SH-SY5Y (cell line): ENCODE data around the gene IL15RA.

Experiments
- GATA2 ChIP-seq: IDR thresholded peaks from 2 replicates; pipeline ENCODE4 v1.6.1; 2011; ENCODE audit warnings: mild to moderate bottlenecking, low read depth, low read length
- GATA3 ChIP-seq: IDR thresholded peaks from 2 replicates; pipeline ENCODE4 v1.6.1; 2011; ENCODE audit warnings: low read depth, mild to moderate bottlenecking, low read length, moderate library complexity

Gene IL15RA

DNA sequence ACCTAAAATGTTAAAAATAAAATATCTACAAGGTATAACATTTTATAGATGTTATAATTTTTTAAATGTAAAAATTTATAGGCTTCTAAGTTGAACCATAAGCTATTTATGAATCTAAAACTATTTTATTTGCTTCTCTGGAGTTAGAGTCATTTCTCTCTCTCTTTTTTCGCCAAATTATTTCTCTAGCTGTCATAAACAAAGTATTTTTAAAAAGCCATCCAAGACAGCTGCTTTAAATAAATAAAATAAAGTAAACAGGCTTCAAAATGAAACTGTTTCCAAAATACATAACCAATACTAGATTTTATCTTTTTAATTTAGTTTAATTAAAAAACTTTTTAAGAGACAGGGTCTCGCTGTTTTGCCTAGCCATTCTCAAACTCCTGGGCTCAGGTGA lies 12.4 kb upstream of the IL15RA start:
- no peak for TF ChIP-seq GATA2
- TF ChIP-seq GATA3, result no peak

DNA sequence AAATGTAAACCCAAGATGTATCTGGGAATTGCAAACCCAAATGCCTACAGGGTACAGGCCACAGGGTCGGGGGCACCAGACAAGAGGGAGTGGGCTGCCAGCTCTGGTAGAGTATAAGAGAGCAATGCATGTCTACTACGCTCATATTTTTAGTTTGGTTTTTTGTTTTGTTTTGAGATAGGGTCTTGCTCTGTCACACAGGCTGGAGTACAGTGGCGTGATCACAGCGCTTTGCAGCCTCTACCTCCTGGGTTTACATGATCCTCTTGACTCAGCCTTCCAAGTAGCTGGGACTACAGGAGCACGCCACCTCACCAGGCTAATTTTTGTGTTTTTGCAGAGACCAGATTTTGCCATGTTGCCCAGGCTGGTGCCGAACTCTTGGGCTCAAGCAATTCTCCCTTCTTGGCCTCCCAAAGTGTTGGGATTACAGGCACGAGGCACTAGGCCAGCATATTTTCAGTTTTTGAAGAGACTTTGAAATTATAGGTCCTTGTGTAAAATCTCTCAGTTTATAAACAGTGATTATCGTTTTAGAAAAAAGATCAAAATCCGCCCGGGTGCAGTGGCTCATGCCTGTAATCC lies 11.1 kb upstream of the IL15RA start:
- TF ChIP-seq GATA2 (no peak), GATA3 (no peak)

DNA sequence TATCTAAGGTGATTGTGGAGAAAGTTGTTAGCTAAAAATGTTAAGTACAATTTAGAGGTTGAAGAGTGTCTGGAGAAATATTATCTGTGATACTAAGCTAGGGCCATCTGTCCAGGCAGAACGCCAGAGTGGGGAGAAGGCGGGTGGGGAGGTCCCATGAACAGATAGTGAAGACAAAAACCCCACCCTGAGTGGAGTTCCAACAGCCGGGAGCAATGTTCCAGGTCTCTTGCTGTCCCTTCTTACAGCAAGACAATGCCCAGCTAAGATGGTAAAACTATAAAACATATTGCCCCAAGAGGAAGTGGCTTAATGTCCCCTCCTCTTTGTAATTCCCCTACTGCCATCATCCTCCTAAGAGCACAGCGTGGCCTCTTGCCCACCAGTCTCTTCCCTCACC lies 10.4 kb upstream of the IL15RA start:
- TF ChIP-seq GATA3 (no peak), GATA2 (no peak)

DNA sequence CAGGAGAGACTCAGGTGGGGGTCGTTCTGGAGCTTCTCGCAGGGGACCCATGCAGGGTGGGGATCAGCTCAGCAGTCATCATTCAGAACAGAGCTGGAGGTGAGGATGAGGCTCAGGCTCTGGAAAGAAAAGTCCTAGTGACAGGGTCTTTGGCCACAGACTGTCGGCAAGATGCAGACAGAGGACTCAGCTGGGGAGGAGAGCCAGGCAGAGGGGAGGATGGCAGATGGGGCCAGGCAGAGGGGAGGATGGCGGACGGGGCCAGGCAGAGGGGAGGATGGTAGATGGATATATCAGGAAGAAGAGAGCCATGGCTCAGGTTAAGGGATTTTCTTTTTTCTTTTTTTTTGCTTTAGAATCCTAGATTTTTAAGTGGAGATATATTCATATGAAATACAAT lies 7.7 kb upstream of the IL15RA start:
- TF ChIP-seq GATA2 (no peak), GATA3 (no peak)

DNA sequence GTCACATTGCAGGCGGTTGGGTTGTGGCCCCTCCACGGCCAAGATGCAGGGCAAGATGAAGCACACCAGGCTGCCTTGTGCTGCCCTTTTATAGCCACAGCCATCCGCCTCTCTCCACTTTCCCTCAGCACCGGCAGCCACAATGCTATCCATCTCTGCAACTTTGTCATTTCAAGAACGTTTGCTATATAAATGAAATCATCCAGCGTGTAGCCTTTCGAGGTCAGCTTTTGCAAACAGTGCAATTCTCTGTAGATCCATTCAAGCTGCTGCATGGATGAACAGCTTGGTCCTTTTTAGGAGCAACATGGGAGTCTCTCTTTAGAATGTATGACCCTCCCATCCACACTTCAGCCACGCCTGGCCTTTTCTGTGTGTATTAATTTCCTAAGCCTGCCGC lies 6.4 kb upstream of the IL15RA start:
- no peak for TF ChIP-seq GATA3

DNA sequence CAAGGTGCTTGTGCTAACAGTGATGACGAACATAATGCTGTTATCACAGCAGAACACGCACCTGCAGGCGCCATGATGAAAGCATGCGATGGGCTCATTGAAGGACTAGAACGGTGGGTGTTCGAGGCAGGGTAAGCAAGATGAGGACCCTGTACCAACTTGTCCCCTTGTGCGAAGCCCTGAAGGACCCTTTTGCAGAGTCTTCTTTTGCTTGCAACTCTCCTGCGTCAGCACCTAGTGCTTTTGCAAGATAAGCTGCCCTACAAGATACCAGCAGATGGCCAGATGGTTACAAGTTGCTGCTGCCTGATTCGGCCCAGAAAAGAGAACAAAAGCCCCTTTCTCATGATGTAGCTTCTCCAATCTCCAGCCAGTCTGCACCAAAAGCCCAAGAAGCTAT lies 4.2 kb upstream of the IL15RA start:
- TF ChIP-seq GATA3, result no peak

DNA sequence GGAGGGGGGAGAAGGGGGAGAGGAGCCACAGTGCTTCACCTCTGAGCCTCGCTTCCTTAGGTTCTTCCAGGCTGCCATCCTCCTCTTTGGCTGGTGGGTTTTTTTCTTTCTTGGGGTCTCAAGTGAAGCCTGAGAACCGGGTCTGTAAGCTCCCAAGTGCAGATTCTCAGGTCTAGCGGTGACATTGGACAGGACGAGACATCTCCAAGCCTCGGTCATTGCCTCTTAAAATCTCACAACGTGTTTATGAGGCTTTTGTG lies 817 bp upstream of the IL15RA start:
- TF ChIP-seq GATA3, result no peak

DNA sequence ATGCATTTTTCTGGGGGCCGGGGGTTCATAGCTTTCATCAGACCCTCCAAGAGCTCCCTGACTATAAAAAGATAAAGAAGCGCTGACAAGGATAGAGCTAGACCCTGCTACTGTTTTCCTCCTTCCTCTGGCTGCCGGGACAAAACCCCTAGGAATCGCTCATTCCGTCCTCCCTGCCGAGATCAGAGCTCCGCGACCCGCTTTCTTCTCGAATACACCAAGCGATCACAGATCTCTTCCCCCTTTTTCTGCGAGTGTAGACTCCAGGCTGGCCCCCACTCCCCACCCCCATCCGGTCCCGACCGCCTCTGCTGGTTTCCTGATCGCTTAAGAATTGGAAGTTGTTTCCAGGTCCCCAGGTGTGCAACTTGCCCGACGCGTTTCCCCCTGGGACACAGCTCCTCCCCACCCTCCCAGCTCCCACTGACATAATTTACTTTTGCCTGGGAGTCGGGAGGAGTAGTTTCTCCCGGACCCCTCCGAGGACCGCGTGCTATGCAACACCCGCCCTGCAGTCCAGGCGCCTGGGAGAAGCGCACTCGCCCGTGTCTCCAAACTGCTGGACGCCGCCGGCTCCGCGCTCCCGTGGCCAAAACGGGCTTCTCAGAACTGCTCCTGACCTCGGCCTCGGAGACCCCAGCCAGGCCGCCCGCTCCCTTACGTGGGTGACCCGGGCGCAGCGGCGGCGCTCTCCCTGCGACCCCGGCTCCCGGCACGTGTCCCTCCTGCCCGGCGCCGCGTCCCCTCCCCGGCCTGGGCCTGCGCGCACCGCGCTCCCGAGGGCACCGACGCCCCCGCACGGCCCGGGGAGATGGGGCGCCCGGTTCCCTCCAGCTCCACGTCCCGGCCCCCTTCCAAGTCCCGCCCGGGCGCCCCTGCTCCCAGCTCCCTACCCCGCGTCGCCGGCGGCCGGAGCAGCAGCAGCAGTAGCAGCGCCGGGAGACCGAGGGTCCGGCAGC lies 552 bp downstream of the IL15RA start:
- TF ChIP-seq GATA3 (no peak), GATA2 (no peak)

DNA sequence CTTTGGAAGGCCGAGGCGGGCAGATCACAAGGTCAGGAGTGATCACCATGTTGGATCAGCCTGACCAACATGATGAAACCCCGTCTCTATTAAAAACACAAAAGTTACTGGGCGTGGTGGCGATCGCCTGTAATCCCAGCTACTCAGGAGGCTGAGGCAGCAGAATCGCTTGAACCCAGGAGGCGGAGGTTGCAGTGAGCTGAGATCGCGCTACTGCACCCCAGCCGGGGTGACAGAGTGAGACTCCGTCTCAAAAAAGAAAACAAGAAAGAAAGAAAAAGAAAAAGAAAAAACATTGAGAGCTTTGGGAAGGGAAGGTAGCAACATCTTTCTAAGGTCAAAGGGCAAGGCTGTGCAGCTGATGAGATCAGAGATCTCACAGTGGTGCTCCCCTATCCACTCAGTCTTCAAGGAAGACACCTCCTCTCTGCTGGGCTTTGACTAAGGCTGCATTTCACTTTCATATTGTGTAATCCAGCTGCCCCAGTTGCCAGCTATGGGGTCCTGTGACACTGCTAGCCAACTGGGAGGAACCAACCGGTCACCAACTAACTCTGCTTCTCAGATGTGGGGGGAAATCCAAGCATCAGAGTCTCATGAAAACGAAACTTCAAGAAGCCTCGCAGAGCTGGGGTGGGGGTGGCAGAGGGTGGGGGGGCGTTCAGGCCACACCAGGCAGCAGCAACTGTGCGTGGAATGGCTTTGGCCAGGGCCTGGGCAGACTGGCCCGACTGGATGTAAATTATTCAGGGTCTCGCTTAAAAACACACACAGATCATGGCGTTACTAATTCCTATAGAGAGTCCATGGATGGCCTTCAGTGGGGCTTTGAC lies 1.5 kb downstream of the IL15RA start:
- TF ChIP-seq GATA2 (no peak), GATA3 (no peak)

DNA sequence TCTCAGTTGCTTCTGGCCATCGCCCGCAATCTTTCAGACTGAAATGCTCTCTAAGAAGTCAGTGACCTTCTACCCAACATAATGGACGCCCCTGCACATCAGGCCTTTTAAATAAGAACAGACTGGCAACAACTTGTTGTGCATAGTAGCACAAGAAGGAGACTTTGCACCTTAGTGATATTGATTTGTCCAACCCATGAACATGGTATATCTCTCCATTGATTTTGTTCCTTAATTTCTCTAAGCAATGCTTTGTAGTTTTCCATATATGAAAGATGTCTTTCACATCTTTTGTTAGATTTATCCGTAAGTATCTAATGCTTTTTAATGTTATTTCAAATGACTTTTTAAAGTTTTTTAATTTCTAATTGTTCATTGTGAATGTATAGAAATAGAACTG lies 4.3 kb downstream of the IL15RA start:
- no peak for TF ChIP-seq GATA2
- no peak for TF ChIP-seq GATA3

DNA sequence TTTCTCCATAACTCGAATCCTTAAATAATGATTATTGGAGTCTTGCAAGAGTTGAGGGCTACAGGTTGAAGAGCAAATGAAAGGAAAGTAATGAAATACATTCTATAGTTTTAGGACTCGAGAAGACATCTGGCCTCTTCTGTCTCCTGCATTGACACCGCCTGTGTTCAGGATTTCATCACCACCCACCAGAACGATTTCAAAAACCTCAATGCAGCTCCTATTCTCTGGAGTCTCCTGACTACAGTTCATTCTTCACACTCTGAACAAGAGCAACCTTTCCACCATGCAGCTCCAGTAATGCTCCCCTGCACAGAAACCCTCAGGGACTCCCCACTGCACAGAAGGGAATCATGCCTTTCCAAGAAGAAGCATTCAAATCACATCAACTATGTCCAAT lies 5.5 kb downstream of the IL15RA start:
- TF ChIP-seq GATA2, result no peak
- TF ChIP-seq GATA3, result no peak

DNA sequence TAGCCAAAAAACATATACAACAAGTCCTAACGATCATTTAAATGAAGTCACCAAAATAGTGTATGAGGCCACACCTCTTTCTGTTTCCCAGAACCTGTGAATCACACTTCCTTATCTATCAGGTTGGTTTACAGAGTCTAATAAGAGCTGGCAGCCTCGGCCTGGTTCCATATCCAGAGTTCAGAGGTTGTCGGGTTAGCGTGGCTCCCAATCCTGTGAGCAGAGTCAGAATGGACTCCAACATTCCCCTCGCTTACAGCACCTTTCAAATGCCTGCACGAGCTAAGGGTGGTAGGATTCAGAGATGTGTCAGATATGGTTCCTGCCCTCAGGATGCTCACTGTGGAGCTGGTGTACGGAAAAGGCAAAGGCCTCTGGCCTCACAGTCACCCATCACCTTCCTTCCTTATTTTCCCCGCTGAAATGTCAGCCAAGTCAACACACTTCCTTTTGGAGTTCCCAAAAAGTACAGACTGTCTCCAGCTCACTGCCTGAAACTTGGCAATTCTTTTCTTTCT lies 6.0 kb downstream of the IL15RA start:
- TF ChIP-seq GATA2 (no peak), GATA3 (no peak)

DNA sequence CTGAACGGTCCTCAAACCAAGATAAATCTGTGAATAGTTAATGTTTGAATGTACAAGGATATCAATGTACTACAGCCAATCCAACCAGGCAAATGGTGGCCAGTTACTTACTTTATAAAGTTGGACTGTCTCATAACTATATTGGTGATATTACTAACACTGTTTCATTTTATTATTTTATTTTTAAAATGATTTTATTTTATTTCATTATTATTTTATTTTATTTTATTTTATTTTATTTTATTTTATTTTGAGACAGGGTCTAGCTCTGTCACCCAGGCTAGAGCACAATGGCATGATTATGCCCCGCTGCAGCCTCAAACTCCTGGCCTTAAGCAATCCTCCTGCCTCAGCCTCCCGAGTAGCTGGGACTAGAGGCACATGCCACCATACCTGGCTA lies 6.8 kb downstream of the IL15RA start:
- TF ChIP-seq GATA2 (no peak), GATA3 (no peak)

DNA sequence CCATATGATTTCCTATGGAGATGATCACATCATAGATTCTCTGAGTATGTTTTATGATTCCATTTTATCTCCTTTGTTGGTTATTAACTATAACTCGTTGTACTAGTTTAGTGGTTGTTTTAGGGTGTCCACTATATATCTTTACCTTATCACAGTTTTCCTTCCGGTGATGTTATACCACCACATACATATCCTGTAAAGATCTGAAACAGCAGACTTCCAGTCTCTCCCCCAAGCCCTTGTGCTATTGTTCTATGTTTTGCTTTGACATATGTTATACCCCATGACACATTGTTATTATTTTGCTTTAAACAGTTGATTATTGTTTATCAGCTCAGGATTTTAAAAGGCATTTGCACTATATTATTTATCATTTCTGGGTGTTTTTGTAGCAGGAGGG lies 7.3 kb downstream of the IL15RA start:
- TF ChIP-seq GATA3, result no peak
- TF ChIP-seq GATA2, result no peak
